ENCODE results near the gene FAM193B. TPM values are rescaled to one million over a fixed set of nuclear protein-coding genes. Genes with fewer than 3 reads are reported as not detected.

FAM193B gene
- total RNA-seq, 1 experiment from 2014 or later: 72.9 TPM

DNA sequence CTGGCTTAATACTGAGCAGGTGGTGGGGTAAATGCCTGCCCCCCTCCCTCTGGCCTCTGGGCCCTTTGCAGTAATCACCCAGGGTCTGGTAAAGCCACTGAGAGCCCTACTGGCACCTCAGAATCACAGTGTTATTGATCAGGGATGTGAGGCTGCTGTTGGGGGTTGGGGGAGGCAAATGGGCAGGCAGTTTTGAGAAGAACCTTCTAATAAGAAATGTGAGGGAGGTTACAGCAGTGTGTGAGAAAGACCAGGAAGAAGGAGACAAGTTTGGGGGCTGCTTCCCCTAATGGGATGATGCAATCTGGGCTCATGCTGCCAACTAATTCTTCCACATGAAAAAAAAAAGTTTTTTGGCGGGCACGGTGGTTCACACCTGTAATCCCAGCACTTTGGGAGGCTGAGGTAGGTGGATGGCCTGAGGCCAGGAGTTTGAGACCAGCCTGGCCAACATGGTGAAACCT is 42.4 kb upstream of the FAM193B start:
- BruUV-seq (replicated peaks): no TSS peak
- CTCF ChIA-PET: no interaction called here
- Histone ChIP-seq H3K4me3 (ENCODE audit: low read depth, low read length) (no peak overlapping the region), H3K27me3 (replicated peaks; ENCODE audit: control insufficient read depth, insufficient read depth, low read length) (no peaks in the 10 kb centered on the region), H3K9me3 (no peaks in the 10 kb centered on the region), H3K4me1 (peaks cover 10% of the 10 kb centered on the region; the same call in 1 of the 2 replicates), H3K36me3 (ENCODE audit: control insufficient read depth, insufficient read depth, low read length) (peaks cover 15% of the 10 kb centered on the region)
- H3K4me3 Mint-ChIP-seq (ENCODE audit: unreplicated experiment): no peak overlapping the region
- no peaks in the 10 kb centered on the region for H3K27me3 Mint-ChIP-seq (ENCODE audit: insufficient read depth, unreplicated experiment)
- intact Hi-C loops (cut with micrococcal nuclease; ENCODE audit: unreplicated experiment): no loop called here
- TF ChIP-seq, protein P1, sequence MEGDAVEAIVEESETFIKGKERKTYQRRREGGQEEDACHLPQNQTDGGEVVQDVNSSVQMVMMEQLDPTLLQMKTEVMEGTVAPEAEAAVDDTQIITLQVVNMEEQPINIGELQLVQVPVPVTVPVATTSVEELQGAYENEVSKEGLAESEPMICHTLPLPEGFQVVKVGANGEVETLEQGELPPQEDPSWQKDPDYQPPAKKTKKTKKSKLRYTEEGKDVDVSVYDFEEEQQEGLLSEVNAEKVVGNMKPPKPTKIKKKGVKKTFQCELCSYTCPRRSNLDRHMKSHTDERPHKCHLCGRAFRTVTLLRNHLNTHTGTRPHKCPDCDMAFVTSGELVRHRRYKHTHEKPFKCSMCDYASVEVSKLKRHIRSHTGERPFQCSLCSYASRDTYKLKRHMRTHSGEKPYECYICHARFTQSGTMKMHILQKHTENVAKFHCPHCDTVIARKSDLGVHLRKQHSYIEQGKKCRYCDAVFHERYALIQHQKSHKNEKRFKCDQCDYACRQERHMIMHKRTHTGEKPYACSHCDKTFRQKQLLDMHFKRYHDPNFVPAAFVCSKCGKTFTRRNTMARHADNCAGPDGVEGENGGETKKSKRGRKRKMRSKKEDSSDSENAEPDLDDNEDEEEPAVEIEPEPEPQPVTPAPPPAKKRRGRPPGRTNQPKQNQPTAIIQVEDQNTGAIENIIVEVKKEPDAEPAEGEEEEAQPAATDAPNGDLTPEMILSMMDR (IDR thresholded peaks at IDR 0.05; ENCODE audit: insufficient read depth in 1 of 2, low read depth in 1 of 2, low read length in 1 of 2, severe bottlenecking in 1 of 2, unreplicated experiment in 1 of 2): no peak
- H3K4me1 Mint-ChIP-seq (ENCODE audit: low read depth, unreplicated experiment): no peaks in the 10 kb centered on the region
- H3K36me3 Mint-ChIP-seq (ENCODE audit: insufficient read depth, unreplicated experiment): peaks cover 61% of the 10 kb centered on the region
- H3K27ac Mint-ChIP-seq (ENCODE audit: unreplicated experiment): no peak overlapping the region
- no peak for DNase-seq
- H3K9me3 Mint-ChIP-seq (ENCODE audit: unreplicated experiment): no peaks in the 10 kb centered on the region
- POLR2A ChIA-PET: no interaction called here

DNA sequence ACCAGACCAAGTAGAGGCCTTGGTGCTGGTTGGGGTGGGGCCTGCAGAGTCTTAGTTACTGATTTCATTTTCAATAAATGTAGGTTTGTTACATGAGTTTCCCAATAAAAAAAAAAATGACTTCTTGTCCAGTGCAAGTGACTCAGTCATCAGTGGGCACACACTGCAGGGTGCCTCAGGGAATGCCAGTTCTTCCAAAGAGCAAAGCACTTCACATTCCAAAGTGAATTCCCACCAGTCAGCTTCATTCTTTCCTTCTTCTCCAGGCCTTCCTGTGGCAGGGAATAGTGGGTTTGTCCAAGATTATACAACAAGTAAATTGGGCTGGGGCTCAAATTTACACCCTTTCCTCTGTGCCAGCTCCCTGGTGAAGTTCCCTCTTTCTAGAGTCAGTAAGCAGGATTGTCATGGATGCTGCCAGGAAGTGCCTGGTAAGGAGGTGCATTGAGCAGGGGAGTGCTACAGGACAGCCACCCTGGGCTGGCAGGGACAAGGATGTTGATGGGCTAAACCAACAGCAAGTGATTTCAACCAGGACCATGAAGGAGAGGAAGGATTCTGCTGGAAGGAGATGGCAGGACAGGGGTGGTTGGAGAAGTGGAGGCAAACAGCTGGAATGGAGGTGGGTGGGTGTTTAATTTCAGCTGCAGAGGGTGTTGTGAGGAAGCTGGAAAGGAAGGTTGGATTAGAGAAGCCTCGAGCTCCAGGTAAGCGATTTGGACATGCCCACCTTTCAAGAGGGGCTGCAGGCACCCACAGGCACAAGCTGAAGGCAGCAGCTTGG is 41.8 kb upstream of the FAM193B start:
- no peaks in the 10 kb centered on the region for H3K9me3 ChIP-seq
- CTCF ChIA-PET: no interaction called here
- no peak overlapping the region for H3K4me3 Mint-ChIP-seq (ENCODE audit: unreplicated experiment)
- intact Hi-C loops (cut with micrococcal nuclease; ENCODE audit: unreplicated experiment): no loop called here
- no peaks in the 10 kb centered on the region for H3K27me3 Mint-ChIP-seq (ENCODE audit: insufficient read depth, unreplicated experiment)
- POLR2A ChIA-PET: no interaction called here
- H3K36me3 ChIP-seq (ENCODE audit: control insufficient read depth, insufficient read depth, low read length): peaks cover 15% of the 10 kb centered on the region
- DNase-seq: no peak
- no peak overlapping the region for H3K27ac Mint-ChIP-seq (ENCODE audit: unreplicated experiment)
- BruUV-seq (replicated peaks): no TSS peak
- H3K27me3 ChIP-seq (replicated peaks; ENCODE audit: control insufficient read depth, insufficient read depth, low read length): no peaks in the 10 kb centered on the region
- TF ChIP-seq, protein P1 (IDR thresholded peaks at IDR 0.05; ENCODE audit: insufficient read depth in 1 of 2, low read depth in 1 of 2, low read length in 1 of 2, severe bottlenecking in 1 of 2, unreplicated experiment in 1 of 2): no peak
- peaks cover 67% of the 10 kb centered on the region for H3K36me3 Mint-ChIP-seq (ENCODE audit: insufficient read depth, unreplicated experiment)
- no peaks in the 10 kb centered on the region for H3K4me1 Mint-ChIP-seq (ENCODE audit: low read depth, unreplicated experiment)
- H3K9me3 Mint-ChIP-seq (ENCODE audit: unreplicated experiment): no peaks in the 10 kb centered on the region
- no peak overlapping the region for H3K4me3 ChIP-seq (ENCODE audit: low read depth, low read length)
- H3K4me1 ChIP-seq: peaks cover 14% of the 10 kb centered on the region; the same call in 1 of the 2 replicates

DNA sequence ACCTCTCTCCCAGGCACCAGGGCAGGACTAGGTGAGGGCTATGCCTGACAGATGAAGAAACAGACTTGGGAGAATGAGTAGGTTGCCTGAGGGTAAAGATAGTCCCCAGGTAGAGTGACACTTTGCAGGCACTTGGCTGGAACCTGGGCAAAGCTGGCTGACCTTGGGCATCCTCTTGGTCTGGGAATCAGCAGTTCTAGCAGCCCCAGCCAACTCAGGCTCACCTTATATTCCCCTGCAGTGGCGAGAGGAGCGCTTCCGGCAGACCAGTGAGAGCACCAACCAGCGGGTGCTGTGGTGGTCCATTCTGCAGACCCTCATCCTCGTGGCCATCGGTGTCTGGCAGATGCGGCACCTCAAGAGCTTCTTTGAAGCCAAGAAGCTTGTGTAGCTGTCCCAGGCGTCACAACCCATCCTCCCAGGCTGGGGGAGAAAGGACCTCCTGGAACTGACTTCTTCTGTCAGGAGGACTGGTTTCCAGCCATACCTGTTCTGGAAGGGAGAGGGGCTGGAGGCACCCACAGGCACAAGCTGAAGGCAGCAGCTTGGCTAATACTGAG is 40.7 kb upstream of the FAM193B start:
- BruUV-seq (replicated peaks): no TSS peak
- no peak overlapping the region for H3K27ac Mint-ChIP-seq (ENCODE audit: unreplicated experiment)
- no peaks in the 10 kb centered on the region for H3K9me3 Mint-ChIP-seq (ENCODE audit: unreplicated experiment)
- POLR2A ChIA-PET: interaction anchor here (0.6 kb wide), 1 partner anchor 336 kb away, joined by 3 read pairs; no protein-coding TSS in a partner anchor
- TF ChIP-seq, protein P1 (IDR thresholded peaks at IDR 0.05; ENCODE audit: insufficient read depth in 1 of 2, low read depth in 1 of 2, low read length in 1 of 2, severe bottlenecking in 1 of 2, unreplicated experiment in 1 of 2): no peak
- no peaks in the 10 kb centered on the region for H3K27me3 Mint-ChIP-seq (ENCODE audit: insufficient read depth, unreplicated experiment)
- Histone ChIP-seq H3K4me1 (0 out of 2 replicates have a peak, but pooled peaks cover 9% of the 10 kb centered on the region), H3K27me3 (replicated peaks; ENCODE audit: control insufficient read depth, insufficient read depth, low read length) (no peaks in the 10 kb centered on the region), H3K9me3 (no peaks in the 10 kb centered on the region), H3K36me3 (ENCODE audit: control insufficient read depth, insufficient read depth, low read length) (peaks cover 15% of the 10 kb centered on the region), H3K4me3 (ENCODE audit: low read depth, low read length) (no peak overlapping the region)
- intact Hi-C loops (cut with micrococcal nuclease; ENCODE audit: unreplicated experiment): no loop called here
- peaks cover 61% of the 10 kb centered on the region for H3K36me3 Mint-ChIP-seq (ENCODE audit: insufficient read depth, unreplicated experiment)
- H3K4me3 Mint-ChIP-seq (ENCODE audit: unreplicated experiment): no peak overlapping the region
- peak in 1 of 2 experiments; percentile 27 for DNase-seq
- H3K4me1 Mint-ChIP-seq (ENCODE audit: low read depth, unreplicated experiment): no peaks in the 10 kb centered on the region
- CTCF ChIA-PET: no interaction called here

Data from Caco-2 (cell line).